WTC11 (cell line): ENCODE data around the gene SLC35G4. TPM values are rescaled to one million over a fixed set of nuclear protein-coding genes. Genes with fewer than 3 reads are reported as not detected.

Experiments
- ATAC-seq: fragments of 200-7000 bp; cut with Tn5 transposase; 2 replicates; pipeline ENCODE4 v1.10.0; 2021; ENCODE audit warnings: mild to moderate bottlenecking, moderate library complexity
- CTCF ChIA-PET: fragments of 300-600 bp; sonication (Branson Sonifier 250); formaldehyde crosslinking; loops from one replicate; lab custom pipeline; 2021; ENCODE audit warnings: antibody characterized with exemption; lab: Charles Lee
- POLR2A ChIA-PET: fragments of 350-600 bp; sonication (Branson Sonifier 250); formaldehyde crosslinking; loops from one replicate; lab custom pipeline; 2021; ENCODE audit warnings: antibody characterized with exemption; lab: Charles Lee
- DNase-seq: peaks from one replicate; pipeline ENCODE4 v3.0.0; 2021; ENCODE audit warnings: low spot score
- H3K27ac Mint-ChIP-seq: 2 replicates; pipeline ENCODE4 v1.8.0; 2021; ENCODE audit warnings: mixed read lengths
- H3K27me3 Mint-ChIP-seq: 2 replicates; pipeline ENCODE4 v1.8.0; 2021; ENCODE audit warnings: low read depth, mild to moderate bottlenecking, moderate library complexity, mixed read lengths
- H3K36me3 Mint-ChIP-seq: 2 replicates; pipeline ENCODE4 v1.8.0; 2021; ENCODE audit warnings: mixed read lengths
- H3K4me1 Mint-ChIP-seq: 2 replicates; pipeline ENCODE4 v1.8.0; 2022; ENCODE audit warnings: mixed read lengths
- H3K4me3 Mint-ChIP-seq: 2 replicates; pipeline ENCODE4 v1.8.0; 2021; ENCODE audit warnings: mild to moderate bottlenecking, moderate library complexity, mixed read lengths
- H3K9me3 Mint-ChIP-seq: 2 replicates; pipeline ENCODE4 v1.8.0; 2021; ENCODE audit warnings: mixed read lengths
- AR ChIP-seq: fragments of 250-450 bp; sonication (Bioruptor Pico); IDR thresholded peaks from 2 replicates; pipeline ENCODE4 v1.9.0; 2021; ENCODE audit warnings: mild to moderate bottlenecking
- CBFB ChIP-seq: sonication (generic); formaldehyde crosslinking; IDR thresholded peaks from 2 replicates; pipeline ENCODE4 v1.8.1; 2022; ENCODE audit warnings: mild to moderate bottlenecking, low read depth, missing genetic modification reagents
- CDX4 ChIP-seq: fragments of 250-450 bp; sonication (Bioruptor Pico); IDR thresholded peaks from 2 replicates; pipeline ENCODE4 v1.9.0; 2021; ENCODE audit warnings: moderate library complexity, mild to moderate bottlenecking, inconsistent platforms, borderline replicate concordance
- E2F1 ChIP-seq: sonication (generic); formaldehyde crosslinking; IDR thresholded peaks from 2 replicates; pipeline ENCODE4 v1.8.0; 2022; ENCODE audit warnings: mild to moderate bottlenecking, missing genetic modification reagents
- E2F5 ChIP-seq: sonication (generic); formaldehyde crosslinking; IDR thresholded peaks from 2 replicates; pipeline ENCODE4 v1.8.1; 2022; ENCODE audit warnings: mild to moderate bottlenecking, moderate library complexity, missing genetic modification reagents
- ESRRA ChIP-seq: sonication (generic); formaldehyde crosslinking; IDR thresholded peaks from 2 replicates; pipeline ENCODE4 v1.8.1; 2022; ENCODE audit warnings: mild to moderate bottlenecking, missing genetic modification reagents, borderline replicate concordance
- FOXJ3 ChIP-seq: sonication (generic); formaldehyde crosslinking; IDR thresholded peaks from 2 replicates; pipeline ENCODE4 v1.9.0; 2021; ENCODE audit warnings: missing genetic modification reagents, mild to moderate bottlenecking, borderline replicate concordance
- GTF2I ChIP-seq: fragments of 250-450 bp; sonication (Bioruptor Pico); conservative IDR thresholded peaks from 2 replicates; pipeline ENCODE4 v1.4.0; 2021; ENCODE audit warnings: mild to moderate bottlenecking
- HMGXB4 ChIP-seq: sonication (generic); formaldehyde crosslinking; IDR thresholded peaks from 2 replicates; pipeline ENCODE4 v1.8.1; 2023; ENCODE audit warnings: mild to moderate bottlenecking, moderate library complexity, missing genetic modification reagents
- IRF2 ChIP-seq: sonication (generic); formaldehyde crosslinking; IDR thresholded peaks from 2 replicates; pipeline ENCODE4 v1.8.0; 2022; ENCODE audit warnings: low read depth, missing genetic modification reagents, borderline replicate concordance
- NFYB ChIP-seq: sonication (generic); formaldehyde crosslinking; conservative IDR thresholded peaks from 2 replicates; pipeline ENCODE4 v1.8.0; 2022; ENCODE audit warnings: low read depth, missing genetic modification reagents
- NR3C1 ChIP-seq: sonication (generic); formaldehyde crosslinking; conservative IDR thresholded peaks from 2 replicates; pipeline ENCODE4 v1.8.1; 2023; ENCODE audit warnings: low read depth, mild to moderate bottlenecking, missing genetic modification reagents
- PREB ChIP-seq: sonication (generic); formaldehyde crosslinking; IDR thresholded peaks from 2 replicates; pipeline ENCODE4 v1.8.1; 2022; ENCODE audit warnings: mild to moderate bottlenecking, missing genetic modification reagents, moderate library complexity, borderline replicate concordance
- RELA ChIP-seq: sonication (generic); formaldehyde crosslinking; IDR thresholded peaks from 2 replicates; pipeline ENCODE4 v1.8.1; 2022; ENCODE audit warnings: missing genetic modification reagents, mild to moderate bottlenecking, borderline replicate concordance
- SOX15 ChIP-seq: fragments of 250-450 bp; sonication (Bioruptor Pico); IDR thresholded peaks from 2 replicates; pipeline ENCODE4 v1.9.0; 2021; ENCODE audit warnings: mild to moderate bottlenecking
- TCF7 ChIP-seq: sonication (generic); formaldehyde crosslinking; IDR thresholded peaks from 2 replicates; pipeline ENCODE4 v1.8.0; 2022; ENCODE audit warnings: mild to moderate bottlenecking, low read depth, missing genetic modification reagents, moderate library complexity
- ZNF138 ChIP-seq: sonication (generic); formaldehyde crosslinking; conservative IDR thresholded peaks from 2 replicates; pipeline ENCODE4 v1.8.1; 2022; ENCODE audit warnings: mild to moderate bottlenecking, moderate library complexity, missing genetic modification reagents
- ZNF219 ChIP-seq: sonication (generic); formaldehyde crosslinking; IDR thresholded peaks from 2 replicates; pipeline ENCODE4 v1.8.0; 2023; ENCODE audit warnings: missing genetic modification reagents, mild to moderate bottlenecking, borderline replicate concordance
- ZNF263 ChIP-seq: sonication (generic); formaldehyde crosslinking; IDR thresholded peaks from 2 replicates; pipeline ENCODE4 v1.8.1; 2022; ENCODE audit warnings: low read depth, mild to moderate bottlenecking, moderate library complexity, missing genetic modification reagents
- ZNF281 ChIP-seq: sonication (generic); formaldehyde crosslinking; IDR thresholded peaks from 2 replicates; pipeline ENCODE4 v1.8.0; 2023; ENCODE audit warnings: mild to moderate bottlenecking, missing genetic modification reagents
- ZNF512 ChIP-seq: sonication (generic); formaldehyde crosslinking; IDR thresholded peaks from 2 replicates; pipeline ENCODE4 v1.8.1; 2022; ENCODE audit warnings: missing genetic modification reagents, borderline replicate concordance
- total RNA-seq: library from RNA; stranded (reverse); gene quantifications from 3 replicates; pipeline ENCODE4 v1.2.3, GENCODE V29; 2021

The SLC35G4 gene
- total RNA-seq, 1 experiment from 2014 or later = not detected

- no peak for TF ChIP-seq HMGXB4 (CRISPR knock-in tag)
- TF ChIP-seq ZNF281 (CRISPR knock-in tag) = no peak
- no peak for TF ChIP-seq NFYB (CRISPR knock-in tag)
- TF ChIP-seq PREB (CRISPR knock-in tag) = no peak
- TF ChIP-seq ZNF219 (CRISPR knock-in tag) = no peak
- no peak for TF ChIP-seq CBFB
- no peak for TF ChIP-seq ZNF512
- no peak for TF ChIP-seq E2F1 (CRISPR knock-in tag)
- no peak for TF ChIP-seq CDX4 (CRISPR knock-in tag)
Measured at GRCh38 chr18:11587846-11588245, 21.6 kb upstream of the SLC35G4 start (continued).

GRCh38 chr18:11591957-11592356 lies 17.4 kb upstream of the SLC35G4 start:
- ATAC-seq (peak; percentile 81), DNase-seq (no peak)
- ChIA-PET POLR2A (interaction anchor here (0.7 kb wide), 1 partner anchor 950 kb away, joined by 3 read pairs; no protein-coding TSS in a partner anchor), CTCF (interaction anchor here (0.7 to 1.2 kb wide), 2 partner anchors 185 to 281 kb away, joined by 3 read pairs; no protein-coding TSS in a partner anchor)
- Mint-ChIP-seq H3K36me3 (peaks cover 22% of the 10 kb centered on the region), H3K27me3 (no peaks in the 10 kb centered on the region), H3K9me3 (peaks cover 30% of the 10 kb centered on the region), H3K27ac (no peak overlapping the region; the same call in 1 of the 2 replicates), H3K4me1 (peaks cover 19% of the 10 kb centered on the region), H3K4me3 (no peak overlapping the region)
- TF ChIP-seq RELA (CRISPR knock-in tag) (no peak), SOX15 (CRISPR knock-in tag) (no peak), NR3C1 (CRISPR knock-in tag) (no peak), ZNF263 (no peak), E2F5 (CRISPR knock-in tag) (no peak), ZNF512 (no peak), ZNF219 (CRISPR knock-in tag) (no peak), ZNF138 (no peak), IRF2 (no peak), GTF2I (no peak), AR (CRISPR knock-in tag) (no peak), TCF7 (CRISPR knock-in tag) (no peak), ESRRA (no peak), FOXJ3 (CRISPR knock-in tag) (no peak)
